ENCODE data around the gene DUSP21. TPM values are rescaled to one million over a fixed set of nuclear protein-coding genes. Genes with fewer than 3 reads are reported as not detected.

Gene DUSP21
- polyA plus RNA-seq, 1 donor from 2014 or later, result not detected

GRCh38 chrX:44881549-44881948 lies 37.7 kb downstream of the DUSP21 start:
- Histone ChIP-seq H3K4me3 (ENCODE audit: low read length) (no peak overlapping the region), H3K79me2 (replicated peaks; ENCODE audit: insufficient read depth, low read length) (peaks cover 48% of the 10 kb centered on the region), H3K4me2 (ENCODE audit: low read length) (no peak overlapping the region), H3K9me2 (ENCODE audit: insufficient read depth, low read length) (no peaks in the 10 kb centered on the region), H4K20me1 (ENCODE audit: insufficient read depth) (no peaks in the 10 kb centered on the region), H3K27me3 (ENCODE audit: insufficient read depth, low read depth, low read length) (no peaks in the 10 kb centered on the region), H3F3A (ENCODE audit: insufficient read depth, low read length, poor library complexity, severe bottlenecking) (no peaks in the 10 kb centered on the region), H2AFZ (ENCODE audit: low read depth, low read length) (no peak overlapping the region), H3K36me3 (ENCODE audit: insufficient read depth, low read length) (no peaks in the 10 kb centered on the region), H3K9me3 (ENCODE audit: low read length) (no peaks in the 10 kb centered on the region), H3K9ac (ENCODE audit: low read length) (no peak overlapping the region), H3K27ac (ENCODE audit: low read length) (no peak overlapping the region)
- TF ChIP-seq CTCF (IDR thresholded peaks at IDR 0.05; ENCODE audit: poor library complexity, severe bottlenecking) (no peak), EP300 (conservative IDR thresholded peaks at IDR 0.05; ENCODE audit: poor library complexity, severe bottlenecking) (no peak)

- H3K27me3 ChIP-seq (ENCODE audit: insufficient read depth, low read depth, low read length), result no peaks in the 10 kb centered on the region
These were observed 38.8 kb downstream of the DUSP21 start for GRCh38 chrX:44882635-44883034.

More at GRCh38 chrX:44882635-44883034, 38.8 kb downstream of the DUSP21 start:
- no peak overlapping the region for H3K27ac ChIP-seq (ENCODE audit: low read length)
- H3K79me2 ChIP-seq (replicated peaks; ENCODE audit: insufficient read depth, low read length), result peaks cover 37% of the 10 kb centered on the region
- no peaks in the 10 kb centered on the region for H4K20me1 ChIP-seq (ENCODE audit: insufficient read depth)
- H3F3A ChIP-seq (ENCODE audit: insufficient read depth, low read length, poor library complexity, severe bottlenecking), result no peaks in the 10 kb centered on the region
- H3K4me2 ChIP-seq (ENCODE audit: low read length), result no peak overlapping the region
- TF ChIP-seq EZH2 (IDR thresholded peaks at IDR 0.05; ENCODE audit: borderline replicate concordance, insufficient read depth, low read length, poor library complexity, severe bottlenecking) (no peak), TAF1 (IDR thresholded peaks at IDR 0.05; ENCODE audit: low read depth) (no peak), SMC3 (conservative IDR thresholded peaks at IDR 0.05; ENCODE audit: poor library complexity) (no peak), REST (IDR thresholded peaks at IDR 0.05; ENCODE audit: borderline replicate concordance) (no peak), RAD21 (conservative IDR thresholded peaks at IDR 0.05) (no peak), CTCF (IDR thresholded peaks at IDR 0.05; ENCODE audit: poor library complexity, severe bottlenecking) (no peak), EP300 (conservative IDR thresholded peaks at IDR 0.05; ENCODE audit: poor library complexity, severe bottlenecking) (no peak), MXI1 (conservative IDR thresholded peaks at IDR 0.05; ENCODE audit: poor library complexity, severe bottlenecking) (no peak), POLR2AphosphoS5 (IDR thresholded peaks at IDR 0.05) (no peak)
- no peaks in the 10 kb centered on the region for H3K9me2 ChIP-seq (ENCODE audit: insufficient read depth, low read length)
- H3K9ac ChIP-seq (ENCODE audit: low read length), result no peak overlapping the region
- no peaks in the 10 kb centered on the region for H3K36me3 ChIP-seq (ENCODE audit: insufficient read depth, low read length)
- no peak overlapping the region for H2AFZ ChIP-seq (ENCODE audit: low read depth, low read length)
- H3K4me3 ChIP-seq (ENCODE audit: low read length), result no peak overlapping the region
- H3K9me3 ChIP-seq (ENCODE audit: low read length), result no peaks in the 10 kb centered on the region
